Neural progenitor cell (in vitro differentiated cells): Measurements from ENCODE around the gene KCNJ14.

Experiments
- EZH2 ChIP-seq: fragments of 200-600 bp; sonication (generic); IDR thresholded peaks from 2 replicates; pipeline ENCODE4 v1.6.1; 2017; ENCODE audit warnings: antibody characterized with exemption, mild to moderate bottlenecking, moderate library complexity
- TF ChIP-seq, protein P1 (sequence below): fragments of 200-600 bp; sonication (generic); IDR thresholded peaks from 2 replicates; pipeline ENCODE4 v1.5.1; 2017; ENCODE audit warnings: antibody characterized with exemption, mild to moderate bottlenecking

DNA sequence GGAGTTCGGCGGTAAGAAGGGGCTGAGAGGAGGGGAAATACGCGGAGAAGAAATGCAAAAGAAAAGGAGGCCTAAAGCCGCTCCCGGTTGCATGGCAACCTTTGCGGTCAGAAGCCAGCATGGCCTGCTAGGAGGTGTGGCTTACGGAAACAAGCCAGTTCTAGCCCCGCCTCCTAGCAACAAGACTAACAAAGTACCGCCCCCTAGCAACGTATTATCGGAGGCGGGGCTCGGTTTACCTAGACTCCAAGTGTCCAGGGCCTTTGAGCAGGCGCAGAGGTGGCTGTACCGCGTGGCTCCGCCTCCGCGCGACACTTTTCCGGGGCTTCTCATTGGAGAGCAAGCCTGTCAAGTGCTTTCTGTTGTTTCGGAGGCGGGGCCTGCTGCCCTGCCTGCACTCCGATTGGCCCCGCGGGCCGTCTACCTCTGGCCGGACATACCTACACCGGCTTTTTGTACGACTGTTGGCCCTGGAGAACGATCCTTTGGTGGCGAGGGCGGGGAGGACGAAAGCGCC, 13.5 kb downstream of the KCNJ14 start:
- TF ChIP-seq, protein P1, sequence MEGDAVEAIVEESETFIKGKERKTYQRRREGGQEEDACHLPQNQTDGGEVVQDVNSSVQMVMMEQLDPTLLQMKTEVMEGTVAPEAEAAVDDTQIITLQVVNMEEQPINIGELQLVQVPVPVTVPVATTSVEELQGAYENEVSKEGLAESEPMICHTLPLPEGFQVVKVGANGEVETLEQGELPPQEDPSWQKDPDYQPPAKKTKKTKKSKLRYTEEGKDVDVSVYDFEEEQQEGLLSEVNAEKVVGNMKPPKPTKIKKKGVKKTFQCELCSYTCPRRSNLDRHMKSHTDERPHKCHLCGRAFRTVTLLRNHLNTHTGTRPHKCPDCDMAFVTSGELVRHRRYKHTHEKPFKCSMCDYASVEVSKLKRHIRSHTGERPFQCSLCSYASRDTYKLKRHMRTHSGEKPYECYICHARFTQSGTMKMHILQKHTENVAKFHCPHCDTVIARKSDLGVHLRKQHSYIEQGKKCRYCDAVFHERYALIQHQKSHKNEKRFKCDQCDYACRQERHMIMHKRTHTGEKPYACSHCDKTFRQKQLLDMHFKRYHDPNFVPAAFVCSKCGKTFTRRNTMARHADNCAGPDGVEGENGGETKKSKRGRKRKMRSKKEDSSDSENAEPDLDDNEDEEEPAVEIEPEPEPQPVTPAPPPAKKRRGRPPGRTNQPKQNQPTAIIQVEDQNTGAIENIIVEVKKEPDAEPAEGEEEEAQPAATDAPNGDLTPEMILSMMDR: no peak
- no peak for TF ChIP-seq EZH2
